ELR (cell line): ENCODE measurements around the gene PCSK2.
A peak's percentile ranks its signal among the peaks of the same experiment; 100 is the strongest.

Source experiments
- DNase-seq: peaks from one replicate; pipeline ENCODE4 v3.0.0-alpha.2; 2015; ENCODE audit warnings: low read depth

PCSK2 gene

GRCh38 chr20:17446171-17446570 lies 219.3 kb downstream of the PCSK2 start:
- DNase-seq, result no peak

- no peak for DNase-seq
Measured at GRCh38 chr20:17448071-17448470, 221.2 kb downstream of the PCSK2 start.

- DNase-seq, result peak; percentile 17
Measured at GRCh38 chr20:17449031-17449430, 222.2 kb downstream of the PCSK2 start.

GRCh38 chr20:17452441-17452840 lies 225.6 kb downstream of the PCSK2 start:
- DNase-seq, result no peak

- no peak for DNase-seq
Measured at GRCh38 chr20:17453592-17453991, 226.8 kb downstream of the PCSK2 start.

- no peak for DNase-seq
Measured at GRCh38 chr20:17456279-17456678, 229.4 kb downstream of the PCSK2 start.

- no peak for DNase-seq
Measured at GRCh38 chr20:17457079-17457478, 230.2 kb downstream of the PCSK2 start.

GRCh38 chr20:17457588-17458190 lies 230.8 kb downstream of the PCSK2 start:
- DNase-seq, result peak; percentile 37

GRCh38 chr20:17460119-17460518 lies 233.3 kb downstream of the PCSK2 start:
- DNase-seq, result peak; percentile 26

GRCh38 chr20:17461941-17462340 lies 235.1 kb downstream of the PCSK2 start:
- DNase-seq, result no peak

GRCh38 chr20:17463711-17464110 lies 236.9 kb downstream of the PCSK2 start:
- no peak for DNase-seq

- no peak for DNase-seq
Measured at GRCh38 chr20:17465236-17465635, 238.4 kb downstream of the PCSK2 start.

- DNase-seq, result no peak
Measured at GRCh38 chr20:17466641-17467040, 239.8 kb downstream of the PCSK2 start.

GRCh38 chr20:17467120-17467655 lies 240.3 kb downstream of the PCSK2 start:
- no peak for DNase-seq

GRCh38 chr20:17468073-17468840 lies 241.4 kb downstream of the PCSK2 start:
- no peak for DNase-seq

GRCh38 chr20:17469246-17470030 lies 242.6 kb downstream of the PCSK2 start:
- DNase-seq, result no peak

GRCh38 chr20:17470521-17470920 lies 243.7 kb downstream of the PCSK2 start:
- DNase-seq, result no peak

- no peak for DNase-seq
Measured at GRCh38 chr20:17470973-17471372, 244.1 kb downstream of the PCSK2 start.

GRCh38 chr20:17471606-17472187 lies 244.9 kb downstream of the PCSK2 start:
- DNase-seq, result no peak

GRCh38 chr20:17473659-17474058 lies 246.8 kb downstream of the PCSK2 start:
- no peak for DNase-seq

- DNase-seq, result no peak
Measured at GRCh38 chr20:17479063-17479657, 252.3 kb downstream of the PCSK2 start.

GRCh38 chr20:17480696-17481095 lies 253.9 kb downstream of the PCSK2 start:
- no peak for DNase-seq
